Fibroblast of mammary gland (primary cell): ENCODE results near the gene TMEM255B.

Source experiments
- DNase-seq: peaks from one replicate; pipeline ENCODE4 v3.0.0-alpha.2; 2010; ENCODE audit warnings: low read depth
- H3K4me3 ChIP-seq: 2 replicates; pipeline ENCODE4 v1.5.1; 2011; ENCODE audit warnings: low read depth, mild to moderate bottlenecking, low read length, moderate library complexity; ENCODE audit not compliant: control insufficient read depth
- TF ChIP-seq, protein P1 (sequence below): conservative IDR thresholded peaks from 2 replicates; pipeline ENCODE4 v1.5.1; 2011; ENCODE audit warnings: low read depth, low read length, inconsistent platforms; ENCODE audit not compliant: control insufficient read depth, insufficient read depth

Gene TMEM255B

DNA sequence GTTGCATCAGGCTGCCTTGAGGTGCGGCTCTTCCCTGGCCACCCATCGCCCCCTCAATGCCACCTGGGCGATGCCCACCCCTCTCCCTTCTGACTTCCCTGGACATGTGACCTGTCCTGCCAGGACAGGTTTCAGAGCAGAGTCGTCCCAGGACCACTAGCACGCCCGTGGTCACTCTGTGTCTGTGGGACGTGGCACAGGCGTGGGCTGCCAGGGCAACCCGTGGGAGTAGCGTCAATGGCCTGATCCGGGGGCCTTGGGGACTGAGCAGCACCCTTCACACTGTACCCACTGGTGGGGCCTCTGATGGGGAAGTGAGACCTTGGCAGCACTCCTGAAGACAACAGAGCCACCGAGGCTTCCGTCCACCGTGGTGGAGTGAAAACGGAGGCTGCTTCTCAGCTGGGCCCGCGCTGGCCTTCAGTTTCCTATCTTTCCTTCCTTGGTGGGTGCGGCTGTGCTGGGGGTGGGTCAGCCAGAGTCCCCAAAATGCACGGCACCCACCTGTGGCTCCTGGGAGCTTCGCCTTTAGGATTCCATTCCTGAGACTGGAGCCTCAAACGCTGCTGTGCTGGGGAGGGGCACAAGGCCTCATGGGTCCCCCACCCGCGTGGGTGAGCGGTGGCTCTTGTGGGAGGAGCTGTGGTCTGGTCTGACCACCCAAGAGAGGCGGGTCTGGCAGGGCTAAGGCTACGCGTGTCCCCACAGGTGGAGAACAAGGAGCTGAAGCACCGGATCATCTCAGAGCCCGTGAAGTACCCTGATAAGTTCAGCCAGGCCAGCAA is 26.7 kb upstream of the TMEM255B start:
- no peak for DNase-seq
- TF ChIP-seq, protein P1, sequence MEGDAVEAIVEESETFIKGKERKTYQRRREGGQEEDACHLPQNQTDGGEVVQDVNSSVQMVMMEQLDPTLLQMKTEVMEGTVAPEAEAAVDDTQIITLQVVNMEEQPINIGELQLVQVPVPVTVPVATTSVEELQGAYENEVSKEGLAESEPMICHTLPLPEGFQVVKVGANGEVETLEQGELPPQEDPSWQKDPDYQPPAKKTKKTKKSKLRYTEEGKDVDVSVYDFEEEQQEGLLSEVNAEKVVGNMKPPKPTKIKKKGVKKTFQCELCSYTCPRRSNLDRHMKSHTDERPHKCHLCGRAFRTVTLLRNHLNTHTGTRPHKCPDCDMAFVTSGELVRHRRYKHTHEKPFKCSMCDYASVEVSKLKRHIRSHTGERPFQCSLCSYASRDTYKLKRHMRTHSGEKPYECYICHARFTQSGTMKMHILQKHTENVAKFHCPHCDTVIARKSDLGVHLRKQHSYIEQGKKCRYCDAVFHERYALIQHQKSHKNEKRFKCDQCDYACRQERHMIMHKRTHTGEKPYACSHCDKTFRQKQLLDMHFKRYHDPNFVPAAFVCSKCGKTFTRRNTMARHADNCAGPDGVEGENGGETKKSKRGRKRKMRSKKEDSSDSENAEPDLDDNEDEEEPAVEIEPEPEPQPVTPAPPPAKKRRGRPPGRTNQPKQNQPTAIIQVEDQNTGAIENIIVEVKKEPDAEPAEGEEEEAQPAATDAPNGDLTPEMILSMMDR: no peak
- no peak overlapping the region for H3K4me3 ChIP-seq

DNA sequence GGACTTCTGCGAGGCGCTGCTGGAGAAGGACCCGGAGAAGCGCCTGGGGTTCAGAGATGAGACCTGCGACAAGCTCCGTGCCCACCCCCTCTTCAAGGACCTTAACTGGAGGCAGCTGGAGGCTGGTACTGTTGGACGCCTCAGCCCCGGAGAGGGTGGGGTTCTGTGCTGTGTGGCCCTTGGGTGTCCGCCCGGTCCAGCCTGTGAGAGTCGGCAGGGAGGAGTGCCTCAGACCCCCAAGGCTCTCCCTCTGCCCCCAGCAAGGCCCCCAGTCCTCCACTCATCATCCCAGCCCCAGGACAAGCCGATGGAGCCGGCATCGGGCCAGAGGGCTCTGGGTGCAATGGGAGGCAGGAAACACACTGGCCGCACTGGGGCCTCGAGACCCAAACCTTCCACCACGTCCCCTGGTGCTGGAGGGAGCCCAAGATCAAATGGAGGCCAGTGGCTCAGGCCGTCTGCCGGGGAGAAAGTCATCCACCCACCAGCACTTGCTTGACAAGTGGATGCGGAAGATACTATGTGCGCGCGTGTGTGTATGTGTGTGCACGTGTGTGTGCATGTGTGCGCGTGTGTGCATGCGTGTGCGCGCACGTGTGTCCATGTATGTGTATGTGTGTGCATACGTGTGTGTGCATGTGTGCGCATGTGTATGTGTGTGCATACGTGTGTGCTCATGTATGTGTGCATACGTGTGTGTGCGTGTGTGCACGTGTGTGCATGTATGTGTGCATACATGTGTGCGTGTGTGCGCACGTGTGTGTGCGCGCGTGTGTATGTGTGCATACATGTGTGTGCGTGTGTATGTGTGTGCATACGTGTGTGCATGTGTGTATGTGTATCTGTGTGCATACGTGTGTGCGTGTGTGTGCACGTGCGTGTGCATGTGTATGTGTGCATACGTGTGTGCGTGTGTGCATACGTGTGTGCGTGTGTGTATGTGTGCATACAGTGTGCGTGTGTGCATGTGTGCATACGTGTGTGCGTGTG is 25.8 kb upstream of the TMEM255B start:
- TF ChIP-seq, protein P1: no peak

DNA sequence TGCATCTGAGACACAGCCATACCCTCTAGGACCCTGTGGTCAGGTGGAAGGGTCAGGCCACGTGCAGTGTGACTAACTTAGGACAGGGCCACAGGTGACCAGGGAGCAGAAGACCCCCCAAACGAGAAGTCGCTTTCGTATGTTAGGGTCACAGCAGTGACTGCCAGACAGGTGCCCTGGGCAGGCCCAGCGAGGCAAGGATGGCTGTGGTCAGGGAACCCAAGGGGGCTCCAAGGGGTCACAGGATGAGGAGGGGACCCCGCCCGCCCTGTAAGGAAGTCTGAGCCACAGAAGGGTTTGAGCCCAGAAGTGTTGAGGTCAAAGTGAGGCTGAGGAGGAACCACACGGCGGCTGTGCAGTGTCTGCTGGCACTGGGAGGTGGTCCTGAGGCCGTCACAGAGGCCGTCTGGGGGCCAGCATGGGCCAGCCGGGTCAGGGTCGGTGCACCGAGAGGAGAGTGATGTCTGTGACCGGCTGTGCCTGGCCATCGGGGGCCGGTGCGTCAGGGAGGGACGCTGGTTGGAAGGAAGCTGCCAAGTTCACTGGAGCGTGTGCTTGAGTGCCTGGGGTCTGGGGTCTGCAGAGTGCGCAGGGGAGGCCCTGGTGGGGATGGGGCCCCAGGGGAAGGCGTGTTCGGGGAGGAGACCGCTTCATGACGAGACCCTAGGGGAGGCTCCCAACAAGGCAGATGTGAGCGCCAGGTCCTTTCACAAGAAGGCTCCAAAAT is 24.8 kb upstream of the TMEM255B start:
- TF ChIP-seq, protein P1: no peak
- no peak overlapping the region for H3K4me3 ChIP-seq
- no peak for DNase-seq

More for the DNA sequence above, 25.8 kb upstream of the TMEM255B start:
- H3K4me3 ChIP-seq: no peak overlapping the region
- no peak for DNase-seq

DNA sequence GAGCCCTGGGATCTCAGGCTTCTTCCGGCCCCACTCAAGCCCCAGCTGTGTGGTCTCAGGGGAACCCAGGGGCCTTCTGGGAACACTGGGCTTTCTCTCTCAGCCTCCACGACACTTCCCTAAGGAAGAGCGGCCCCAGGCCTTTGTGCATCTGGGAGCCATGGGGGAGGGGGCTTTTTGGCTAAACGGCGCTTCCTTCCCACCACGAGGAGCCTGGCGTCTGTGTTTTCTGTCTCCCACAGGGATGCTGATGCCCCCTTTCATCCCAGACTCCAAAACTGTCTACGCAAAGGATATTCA is 24.2 kb upstream of the TMEM255B start:
- no peak overlapping the region for H3K4me3 ChIP-seq
- no peak for DNase-seq
- TF ChIP-seq, protein P1: no peak

DNA sequence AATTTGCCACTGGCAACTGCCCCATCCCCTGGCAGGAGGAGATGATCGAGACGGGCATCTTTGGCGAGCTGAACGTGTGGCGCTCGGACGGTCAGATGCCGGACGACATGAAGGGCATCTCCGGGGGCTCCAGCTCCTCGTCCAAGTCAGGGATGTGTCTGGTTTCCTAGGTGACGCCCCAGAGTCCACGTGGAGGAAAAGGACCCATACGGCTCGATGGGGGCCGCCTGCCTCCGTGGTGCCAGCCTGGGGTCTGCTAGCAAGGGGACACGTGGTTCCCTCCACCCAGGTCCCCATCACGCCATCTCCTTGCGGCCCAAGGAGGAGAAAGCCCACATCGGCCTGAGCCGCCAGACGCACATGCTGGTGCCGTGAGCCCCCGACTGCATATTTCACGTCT is 23.8 kb upstream of the TMEM255B start:
- no peak overlapping the region for H3K4me3 ChIP-seq
- DNase-seq: no peak
- TF ChIP-seq, protein P1: no peak

DNA sequence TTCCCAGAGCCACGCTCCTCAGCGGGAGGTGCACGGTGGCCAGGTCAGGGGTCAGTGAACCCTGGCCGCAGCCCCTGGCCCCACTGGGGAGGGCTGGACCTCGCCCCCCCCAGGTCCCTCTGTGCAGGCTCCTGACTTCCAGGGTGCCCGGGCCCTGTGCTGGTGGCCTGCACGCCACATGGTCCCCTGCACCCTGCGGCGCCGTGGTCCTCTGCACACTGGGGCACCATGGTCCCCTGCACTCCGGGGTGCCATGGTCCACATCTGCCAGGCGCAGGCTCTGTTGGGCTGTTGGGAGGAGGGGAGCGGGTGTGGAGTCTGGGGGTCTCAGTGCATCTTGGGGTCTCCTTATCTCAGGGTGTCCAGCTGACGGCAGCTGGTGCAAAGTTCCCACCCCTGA is 23.3 kb upstream of the TMEM255B start:
- DNase-seq: no peak
- H3K4me3 ChIP-seq: no peak overlapping the region
- TF ChIP-seq, protein P1: no peak
